Measurements from ENCODE around the gene FARSB.

Gene FARSB

DNA sequence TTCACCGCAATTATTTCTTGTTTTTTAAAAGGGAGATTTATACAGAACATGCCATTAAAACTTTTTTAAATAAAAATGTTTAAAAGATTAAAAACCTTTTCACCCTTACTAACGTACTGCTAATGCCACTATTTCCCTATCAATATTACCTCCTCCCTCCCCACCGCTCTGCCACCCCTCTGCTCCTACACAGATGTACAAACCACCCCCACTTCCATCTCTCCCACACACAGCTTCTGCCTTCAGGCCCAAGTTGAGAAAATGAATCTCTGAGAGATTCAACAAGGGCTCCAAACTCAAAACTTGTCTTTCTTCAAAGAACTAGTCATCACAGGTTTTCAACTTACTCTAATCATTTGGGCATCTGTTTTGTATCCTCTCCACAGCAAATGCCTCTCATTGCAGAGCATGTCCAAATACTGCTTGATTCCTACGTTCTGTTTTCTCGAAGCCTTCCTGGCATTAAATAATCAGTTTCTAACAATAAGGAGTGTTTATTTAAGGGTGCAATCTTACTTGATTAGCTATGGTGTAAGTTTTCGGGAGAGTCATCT, 32.1 kb downstream of the FARSB start:
- DNase-seq (ENCODE audit: insufficient read length) (no peak), FAIRE-seq (peak; percentile 51)
- TF ChIP-seq TAF1 (IDR thresholded peaks at IDR 0.05; ENCODE audit: borderline replicate concordance, low read depth, low read length), result no peak
- TF ChIP-seq POLR2AphosphoS5 (IDR thresholded peaks at IDR 0.05; ENCODE audit: low read depth, low read length), result no peak
- no peak for TF ChIP-seq POLR2A (IDR thresholded peaks at IDR 0.05; ENCODE audit: low read depth, low read length)

DNA sequence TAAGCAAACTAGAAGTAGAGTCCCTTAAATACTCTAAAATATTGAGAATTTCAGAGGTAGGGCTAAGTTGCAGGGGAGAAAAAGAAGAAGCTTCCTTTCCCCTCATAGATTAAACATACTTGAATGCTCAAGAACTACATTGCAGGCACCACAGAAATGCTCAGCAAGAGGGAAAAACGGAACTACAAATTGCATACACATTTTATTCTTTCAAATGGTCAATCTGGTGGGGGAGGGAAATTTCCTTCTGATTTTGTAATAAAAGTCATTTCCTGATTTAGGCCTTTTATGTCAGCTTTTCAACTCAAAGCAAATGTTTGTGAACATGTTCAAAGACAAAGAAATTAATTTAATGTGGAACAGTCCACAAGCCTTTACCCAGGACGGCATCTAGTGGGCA, 33.0 kb downstream of the FARSB start:
- FAIRE-seq (no peak), DNase-seq (ENCODE audit: insufficient read length) (no peak)
- TF ChIP-seq POLR2AphosphoS5 (IDR thresholded peaks at IDR 0.05; ENCODE audit: low read depth, low read length), result no peak

DNA sequence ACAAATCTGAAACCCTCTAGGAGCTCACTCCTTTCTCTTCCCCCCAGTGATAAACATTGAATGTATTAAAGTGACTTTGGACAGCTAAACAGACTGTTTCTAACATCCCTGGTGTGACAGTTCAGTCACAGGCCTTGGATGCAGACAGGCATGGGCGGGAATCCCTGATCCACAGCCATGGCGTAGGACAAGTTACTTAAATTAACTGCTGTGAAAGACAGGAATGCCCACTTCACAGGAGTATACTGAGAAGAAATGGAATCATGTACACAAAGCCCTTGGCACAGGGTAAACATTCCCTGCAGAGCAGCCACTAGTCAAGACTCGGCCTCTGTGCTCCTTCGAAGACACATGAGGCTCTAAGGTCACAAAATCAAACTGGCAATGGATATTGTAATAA, 34.0 kb downstream of the FARSB start:
- no peak for FAIRE-seq
- TF ChIP-seq POLR2AphosphoS5 (IDR thresholded peaks at IDR 0.05; ENCODE audit: low read depth, low read length), result no peak
- TF ChIP-seq POLR2A (IDR thresholded peaks at IDR 0.05; ENCODE audit: low read depth, low read length), result no peak
- TF ChIP-seq TAF1 (IDR thresholded peaks at IDR 0.05; ENCODE audit: borderline replicate concordance, low read depth, low read length), result no peak

DNA sequence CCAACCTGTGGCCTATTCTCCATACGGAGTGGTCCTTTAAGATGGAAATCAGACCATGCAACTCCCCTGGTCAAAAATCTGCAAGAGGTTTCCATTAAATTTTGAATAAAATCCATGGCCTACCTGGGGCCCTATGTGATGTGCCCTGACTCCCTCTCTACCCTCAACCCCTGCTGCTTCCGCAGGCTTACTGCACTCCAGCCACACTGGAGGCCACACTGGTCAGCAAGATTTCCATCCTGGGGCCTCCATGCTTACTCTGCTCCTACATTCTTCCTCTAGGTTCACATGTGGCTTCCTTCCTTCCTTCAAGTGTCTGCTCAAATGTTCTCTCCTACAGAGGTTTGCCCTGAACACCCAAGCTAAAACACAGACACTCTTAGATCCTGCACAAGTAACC, 40.6 kb downstream of the FARSB start:
- DNase-seq (ENCODE audit: insufficient read length), result no peak
- no peak for TF ChIP-seq POLR2AphosphoS5 (IDR thresholded peaks at IDR 0.05; ENCODE audit: low read depth, low read length)
- TF ChIP-seq TAF1 (IDR thresholded peaks at IDR 0.05; ENCODE audit: borderline replicate concordance, low read depth, low read length), result no peak
- no peak for TF ChIP-seq POLR2A (IDR thresholded peaks at IDR 0.05; ENCODE audit: low read depth, low read length)

More for the DNA sequence above, 34.0 kb downstream of the FARSB start:
- DNase-seq (ENCODE audit: insufficient read length), result no peak

DNA sequence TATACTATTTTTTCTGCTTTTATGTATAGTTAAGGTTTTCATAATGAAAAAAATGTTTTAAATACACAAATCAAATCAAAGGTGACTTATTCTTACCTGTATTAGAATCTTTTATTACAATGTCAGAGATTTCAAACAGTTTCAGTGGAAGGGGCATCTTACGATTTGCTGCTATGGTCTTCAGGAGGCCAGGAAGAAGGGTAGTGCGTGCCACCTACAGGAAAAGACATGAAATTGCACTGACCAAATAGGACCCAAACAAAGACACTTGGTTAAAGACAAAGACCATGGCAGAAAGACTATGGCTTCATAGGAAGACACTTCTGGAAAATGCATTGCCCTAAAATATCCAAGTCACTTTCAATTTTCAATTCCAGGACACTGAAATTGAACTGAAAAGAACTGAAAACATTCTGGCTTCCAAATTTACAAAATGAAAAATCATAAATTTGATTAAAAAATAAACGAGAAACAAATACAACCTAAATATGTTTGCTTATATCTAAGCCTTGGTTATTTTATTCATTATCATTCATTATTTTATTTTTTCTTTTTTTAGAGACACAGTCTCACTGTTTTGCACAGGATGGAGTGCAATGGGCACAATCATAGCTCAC, 42.1 kb downstream of the FARSB start:
- TF ChIP-seq POLR2A (IDR thresholded peaks at IDR 0.05; ENCODE audit: low read depth, low read length) (no peak), POLR2AphosphoS5 (IDR thresholded peaks at IDR 0.05; ENCODE audit: low read depth, low read length) (no peak)
- peak; percentile 27 for DNase-seq (ENCODE audit: insufficient read length)
- peak; percentile 85 for FAIRE-seq

More for the DNA sequence above, 40.6 kb downstream of the FARSB start:
- no peak for FAIRE-seq

DNA sequence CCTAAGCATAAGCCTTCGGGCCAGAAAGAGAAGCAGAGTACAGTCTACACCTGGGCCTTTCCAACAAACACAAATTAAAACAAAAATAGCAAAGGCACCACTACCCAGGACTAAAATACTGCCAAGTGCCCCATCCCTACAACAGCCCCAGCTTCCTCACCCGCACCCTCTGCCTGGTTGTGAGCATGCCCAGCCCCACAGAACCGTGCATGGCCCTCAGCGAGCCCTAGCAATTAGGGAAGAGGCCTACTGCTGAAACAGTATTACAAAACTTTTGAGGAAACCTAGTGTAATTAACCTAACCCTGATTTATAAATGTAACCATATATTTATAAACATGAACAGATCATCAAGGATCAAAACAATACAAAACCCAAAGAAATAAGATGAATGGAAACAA, 44.2 kb downstream of the FARSB start:
- no peak for DNase-seq (ENCODE audit: insufficient read length)
- no peak for TF ChIP-seq TAF1 (IDR thresholded peaks at IDR 0.05; ENCODE audit: borderline replicate concordance, low read depth, low read length)
- TF ChIP-seq POLR2AphosphoS5 (IDR thresholded peaks at IDR 0.05; ENCODE audit: low read depth, low read length), result no peak
- no peak for TF ChIP-seq POLR2A (IDR thresholded peaks at IDR 0.05; ENCODE audit: low read depth, low read length)
- FAIRE-seq, result no peak

DNA sequence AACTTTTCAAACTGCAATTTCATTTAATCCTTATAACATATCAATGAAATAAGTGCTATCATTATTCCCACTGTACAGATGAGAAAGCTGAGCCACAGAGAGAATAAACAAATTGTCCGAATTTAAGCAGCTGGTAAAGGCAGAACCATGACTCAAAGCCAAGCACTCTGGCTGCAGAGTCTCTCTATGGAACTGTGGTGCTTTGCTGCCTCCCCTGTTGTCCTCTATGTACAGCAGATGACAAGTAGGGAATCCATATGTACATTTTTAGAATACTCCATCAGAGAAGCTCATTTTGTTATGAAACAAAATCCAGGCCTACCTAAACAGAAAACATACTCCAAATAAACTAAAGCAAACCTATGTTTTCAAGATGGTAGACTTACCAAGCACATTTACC, 45.1 kb downstream of the FARSB start:
- TF ChIP-seq TAF1 (IDR thresholded peaks at IDR 0.05; ENCODE audit: borderline replicate concordance, low read depth, low read length) (no peak), POLR2AphosphoS5 (IDR thresholded peaks at IDR 0.05; ENCODE audit: low read depth, low read length) (no peak), POLR2A (IDR thresholded peaks at IDR 0.05; ENCODE audit: low read depth, low read length) (no peak)
- FAIRE-seq (no peak), DNase-seq (ENCODE audit: insufficient read length) (no peak)

DNA sequence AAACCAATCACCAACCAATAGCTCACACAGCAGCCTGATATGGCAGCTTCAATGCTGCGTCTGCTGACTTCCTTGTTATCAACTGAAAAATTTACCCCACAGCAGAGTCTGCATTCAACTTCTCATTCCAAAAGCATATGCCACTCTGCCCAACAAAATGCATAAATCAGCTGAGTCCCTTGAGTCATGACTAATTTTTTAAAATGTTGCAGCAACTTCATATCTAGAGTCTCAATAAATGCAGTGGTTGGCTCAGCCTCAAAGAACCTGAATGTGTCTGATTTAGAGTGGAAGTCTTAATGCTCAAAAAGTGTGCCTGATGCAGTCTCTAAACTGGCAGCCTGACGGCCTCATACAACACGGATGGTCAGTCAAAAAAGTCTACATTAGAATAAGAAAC, 46.5 kb downstream of the FARSB start:
- TF ChIP-seq POLR2AphosphoS5 (IDR thresholded peaks at IDR 0.05; ENCODE audit: low read depth, low read length) (no peak), POLR2A (IDR thresholded peaks at IDR 0.05; ENCODE audit: low read depth, low read length) (no peak), TAF1 (IDR thresholded peaks at IDR 0.05; ENCODE audit: borderline replicate concordance, low read depth, low read length) (no peak)
- DNase-seq (ENCODE audit: insufficient read length), result no peak
- peak; percentile 44 for FAIRE-seq

DNA sequence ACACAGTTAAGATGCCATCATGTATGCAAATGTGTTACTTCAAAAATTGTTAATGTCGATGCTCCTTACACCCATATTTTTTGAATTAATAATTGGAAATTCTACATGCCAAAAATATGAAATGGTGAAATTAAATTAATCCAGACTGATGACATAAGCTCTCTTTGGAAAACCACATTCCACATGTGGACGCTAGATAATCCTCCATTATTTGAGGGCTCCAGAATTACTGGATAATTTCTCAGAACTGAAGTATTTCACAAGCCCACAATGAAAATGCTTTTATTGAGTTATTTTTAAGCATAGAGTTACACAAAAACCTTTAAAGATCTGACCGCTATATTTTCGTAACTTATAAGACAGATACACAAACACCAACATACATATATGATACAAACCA, 47.8 kb downstream of the FARSB start:
- no peak for DNase-seq (ENCODE audit: insufficient read length)
- no peak for FAIRE-seq
- TF ChIP-seq POLR2A (IDR thresholded peaks at IDR 0.05; ENCODE audit: low read depth, low read length) (no peak), POLR2AphosphoS5 (IDR thresholded peaks at IDR 0.05; ENCODE audit: low read depth, low read length) (no peak), TAF1 (IDR thresholded peaks at IDR 0.05; ENCODE audit: borderline replicate concordance, low read depth, low read length) (no peak)

DNA sequence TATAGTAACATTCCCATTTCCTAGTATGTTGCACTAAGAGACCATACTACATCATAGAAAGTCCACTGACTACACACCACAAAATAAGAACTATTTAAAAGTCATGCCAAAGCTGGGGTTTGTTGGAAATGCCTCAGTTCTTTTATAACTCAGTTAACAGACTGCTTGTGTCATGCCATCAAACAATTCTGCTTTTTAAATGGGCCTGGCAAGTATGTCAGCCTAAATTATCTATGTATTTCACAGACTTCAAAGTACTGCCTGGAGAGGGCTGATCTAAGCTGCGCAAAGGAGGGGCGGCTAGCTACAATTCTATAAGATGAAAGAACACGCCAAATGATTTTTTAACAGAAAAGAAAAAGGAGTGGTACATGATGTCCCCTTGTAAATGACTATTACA, 49.6 kb downstream of the FARSB start:
- TF ChIP-seq TAF1 (IDR thresholded peaks at IDR 0.05; ENCODE audit: borderline replicate concordance, low read depth, low read length) (no peak), POLR2AphosphoS5 (IDR thresholded peaks at IDR 0.05; ENCODE audit: low read depth, low read length) (no peak), POLR2A (IDR thresholded peaks at IDR 0.05; ENCODE audit: low read depth, low read length) (no peak)
- FAIRE-seq (no peak), DNase-seq (ENCODE audit: insufficient read length) (no peak)

DNA sequence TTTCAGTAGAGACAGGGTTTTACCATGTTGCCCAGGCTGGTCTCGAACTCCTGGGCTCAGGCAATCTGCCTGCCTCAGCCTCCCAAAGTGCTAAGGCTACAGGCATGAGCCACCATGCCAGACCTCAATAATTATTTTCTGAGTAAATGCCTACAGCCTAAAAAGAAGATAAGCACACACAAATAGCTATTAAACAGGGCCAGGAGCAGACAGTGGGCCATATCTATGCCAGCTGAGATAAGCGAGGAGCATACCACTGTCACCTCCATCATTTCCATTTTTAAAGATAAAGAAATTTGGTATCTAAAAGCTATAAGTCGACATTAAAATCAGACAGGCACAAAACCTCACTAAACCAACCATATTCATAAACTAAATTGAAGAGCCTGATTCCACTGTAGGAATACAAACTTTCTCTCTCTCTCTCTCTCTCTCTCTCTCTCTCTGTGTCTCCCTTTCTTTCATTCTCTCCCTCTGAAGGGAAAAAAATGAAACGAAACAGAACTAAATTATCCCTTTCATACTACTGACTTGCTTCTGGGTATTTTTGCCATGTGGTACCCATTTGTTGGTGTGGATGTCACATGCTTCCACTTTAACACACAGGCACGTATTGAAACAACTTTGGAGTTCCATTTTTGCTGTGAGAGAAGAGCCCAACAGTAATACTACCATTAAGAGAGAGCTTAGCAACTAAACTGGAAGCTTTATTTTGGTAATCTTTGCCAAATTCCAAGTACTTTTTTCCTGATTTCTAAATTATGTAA, 51.0 kb downstream of the FARSB start:
- DNase-seq (ENCODE audit: insufficient read length) (no peak), FAIRE-seq (no peak)
- TF ChIP-seq TAF1 (IDR thresholded peaks at IDR 0.05; ENCODE audit: borderline replicate concordance, low read depth, low read length) (no peak), POLR2A (IDR thresholded peaks at IDR 0.05; ENCODE audit: low read depth, low read length) (no peak), POLR2AphosphoS5 (IDR thresholded peaks at IDR 0.05; ENCODE audit: low read depth, low read length) (no peak)

DNA sequence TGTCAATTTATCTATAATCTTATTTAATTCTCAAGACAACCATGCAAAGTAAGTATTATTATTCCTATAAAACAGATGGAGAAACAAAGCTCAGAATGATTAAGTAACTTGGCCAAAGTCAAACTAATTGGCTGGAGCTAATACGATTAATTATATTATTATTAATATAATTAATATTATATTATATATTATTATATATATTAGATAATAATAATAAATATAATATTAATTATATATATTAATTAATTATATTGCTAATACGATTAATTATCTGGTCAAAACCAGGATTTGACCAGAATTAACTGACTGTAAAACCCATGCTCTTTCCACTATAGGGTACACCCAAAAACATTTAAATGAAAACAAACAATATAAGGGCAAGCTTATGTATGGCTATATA, 52.4 kb downstream of the FARSB start:
- no peak for DNase-seq (ENCODE audit: insufficient read length)
- TF ChIP-seq POLR2AphosphoS5 (IDR thresholded peaks at IDR 0.05; ENCODE audit: low read depth, low read length), result no peak
- TF ChIP-seq POLR2A (IDR thresholded peaks at IDR 0.05; ENCODE audit: low read depth, low read length), result no peak
- no peak for FAIRE-seq
